Measurements from ENCODE around the gene TMPRSS12. TPM values are rescaled to one million over a fixed set of nuclear protein-coding genes. Genes with fewer than 3 reads are reported as not detected.
A peak's percentile ranks its signal among the peaks of the same experiment; 100 is the strongest.

The TMPRSS12 gene
- total RNA-seq, 3 donors from 2014 or later (not counting 1 experiment from before 2014, with no cell fraction given), result not detected

GRCh38 chr12:50824914-50825313 is 17.8 kb upstream of the TMPRSS12 start:
- ATAC-seq, result peak in 2 of 3 donors; percentile 25 to 50

GRCh38 chr12:50825372-50825838 is 17.3 kb upstream of the TMPRSS12 start:
- Mint-ChIP-seq H3K27ac (peak overlapping the region; percentile 89 to 93), H3K9me3 (no peaks in the 10 kb centered on the region), H3K4me3 (no peak overlapping the region), H3K36me3 (no peaks in the 10 kb centered on the region), H3K4me1 (peaks cover 6% of the 10 kb centered on the region in 2 donors), H3K27me3 (ENCODE audit: low read depth in 2 of 2) (no peaks in the 10 kb centered on the region)
- TF ChIP-seq CTCF (IDR thresholded peaks at IDR 0.05), result peak; percentile 71
- DNase-seq, result peak in 1 of 2 donors; percentile 79
- intact Hi-C loops (cut with micrococcal nuclease), result loop anchor here (1.0 to 5.0 kb wide), 5 partner anchors 60 to 707 kb away; partner anchors contain the start of gene SLC11A2
- peak; percentile 74 to 91 (median 87) for ATAC-seq
- H3K9me3 ChIP-seq (ENCODE audit: control insufficient read depth, insufficient read depth, low read length), result no peaks in the 10 kb centered on the region
- H3K4me1 ChIP-seq (ENCODE audit: control insufficient read depth, insufficient read depth, low read length), result no peaks in the 10 kb centered on the region
- peak overlapping the region; percentile 32 for H3K27ac ChIP-seq (ENCODE audit: low read length)
- WGBS (ENCODE audit: insufficient coverage), result no CpG with 5 or more reads among the region's 2 CpGs
- no peaks in the 10 kb centered on the region for H3K27me3 ChIP-seq (ENCODE audit: control insufficient read depth, insufficient read depth, low read length)
- no peak overlapping the region for H3K4me3 ChIP-seq (ENCODE audit: low read length)
- no peaks in the 10 kb centered on the region for H3K36me3 ChIP-seq (ENCODE audit: control insufficient read depth, insufficient read depth, low read length)

More at GRCh38 chr12:50824914-50825313, 17.8 kb upstream of the TMPRSS12 start:
- no peaks in the 10 kb centered on the region for H3K9me3 ChIP-seq (ENCODE audit: control insufficient read depth, insufficient read depth, low read length)
- intact Hi-C loops (cut with micrococcal nuclease), result loop anchor here (1.0 to 5.0 kb wide), 5 partner anchors 60 to 708 kb away; partner anchors contain the start of gene SLC11A2
- Mint-ChIP-seq H3K4me3 (no peak overlapping the region), H3K36me3 (no peaks in the 10 kb centered on the region), H3K27ac (peak overlapping the region; percentile 89 to 93), H3K4me1 (peaks cover 6% of the 10 kb centered on the region in 2 donors), H3K27me3 (ENCODE audit: low read depth in 2 of 2) (no peaks in the 10 kb centered on the region), H3K9me3 (no peaks in the 10 kb centered on the region)
- H3K4me3 ChIP-seq (ENCODE audit: low read length), result no peak overlapping the region
- 78% methylated on average over 2 of the region's 4 CpGs for WGBS (ENCODE audit: insufficient coverage)
- H3K36me3 ChIP-seq (ENCODE audit: control insufficient read depth, insufficient read depth, low read length), result no peaks in the 10 kb centered on the region
- no peak for TF ChIP-seq CTCF (IDR thresholded peaks at IDR 0.05)
- peak overlapping the region; percentile 32 for H3K27ac ChIP-seq (ENCODE audit: low read length)
- no peaks in the 10 kb centered on the region for H3K27me3 ChIP-seq (ENCODE audit: control insufficient read depth, insufficient read depth, low read length)
- no peaks in the 10 kb centered on the region for H3K4me1 ChIP-seq (ENCODE audit: control insufficient read depth, insufficient read depth, low read length)
- no peak for DNase-seq

GRCh38 chr12:50828121-50828520 is 14.6 kb upstream of the TMPRSS12 start:
- H3K36me3 ChIP-seq (ENCODE audit: control insufficient read depth, insufficient read depth, low read length), result no peaks in the 10 kb centered on the region
- H3K27ac ChIP-seq (ENCODE audit: low read length), result no peak overlapping the region
- H3K9me3 ChIP-seq (ENCODE audit: control insufficient read depth, insufficient read depth, low read length), result no peaks in the 10 kb centered on the region
- H3K4me3 ChIP-seq (ENCODE audit: low read length), result no peak overlapping the region
- Mint-ChIP-seq H3K36me3 (no peaks in the 10 kb centered on the region), H3K4me1 (peaks cover 6% of the 10 kb centered on the region in 2 donors), H3K27ac (peak overlapping the region in 1 of 2 donors; percentile 39), H3K9me3 (no peaks in the 10 kb centered on the region), H3K27me3 (ENCODE audit: low read depth in 2 of 2) (peaks cover 0 to 3% of the 10 kb centered on the region in 2 donors), H3K4me3 (no peak overlapping the region)
- intact Hi-C loops (cut with micrococcal nuclease), result loop anchor here (5.0 kb wide), 1 partner anchor 199 kb away; the partner anchor contains the start of gene SLC11A2
- peak in 1 of 3 donors; percentile 12 for ATAC-seq
- no peaks in the 10 kb centered on the region for H3K4me1 ChIP-seq (ENCODE audit: control insufficient read depth, insufficient read depth, low read length)
- TF ChIP-seq CTCF (IDR thresholded peaks at IDR 0.05), result no peak
- no peak for DNase-seq
- no peaks in the 10 kb centered on the region for H3K27me3 ChIP-seq (ENCODE audit: control insufficient read depth, insufficient read depth, low read length)
- WGBS (ENCODE audit: insufficient coverage), result 94% methylated on average over 1 of the region's 1 CpG
